K562 (cell line): Measurements from ENCODE around the gene SGK1. TPM values are rescaled to one million over a fixed set of nuclear protein-coding genes. Genes with fewer than 3 reads are reported as not detected.

Experiments
- ARID1B ChIP-seq: fragments of 450-650 bp; IDR thresholded peaks from 2 replicates; pipeline ENCODE4 v1.6.1; 2016; ENCODE audit warnings: antibody characterized with exemption, mild to moderate bottlenecking, inconsistent platforms
- CSDE1 ChIP-seq, 2 experiments: fragments of 450-650 bp; IDR thresholded peaks; 2 replicates each; pipeline ENCODE4 v1.6.1; 2016; ENCODE audit warnings: mild to moderate bottlenecking in 1 of 2
- DPF2 ChIP-seq: fragments of 450-650 bp; IDR thresholded peaks from 2 replicates; pipeline ENCODE4 v1.6.1; 2016
- E2F3 ChIP-seq: fragments of 250-450 bp; sonication (Bioruptor Pico); IDR thresholded peaks from 2 replicates; pipeline ENCODE4 v1.4.0; 2020; ENCODE audit warnings: mild to moderate bottlenecking
- FOXJ2 ChIP-seq: fragments of 200-800 bp; sonication (Bioruptor generic); IDR thresholded peaks from 2 replicates; pipeline ENCODE4 v1.6.1; 2016; ENCODE audit warnings: missing genetic modification characterization, missing compliant biosample characterization
- GMEB1 ChIP-seq: fragments of 250-450 bp; sonication (Bioruptor Pico); IDR thresholded peaks from 2 replicates; pipeline ENCODE4 v1.4.0; 2020; ENCODE audit warnings: mild to moderate bottlenecking
- HDAC3 ChIP-seq: fragments of 450-650 bp; IDR thresholded peaks from 2 replicates; pipeline ENCODE4 v1.6.1; 2018; ENCODE audit warnings: borderline replicate concordance, mild to moderate bottlenecking, moderate library complexity; ENCODE audit not compliant: partially characterized antibody
- KLF13 ChIP-seq: fragments of 450-650 bp; IDR thresholded peaks from 2 replicates; pipeline ENCODE4 v1.6.1; 2016; ENCODE audit warnings: missing genetic modification characterization, low read depth, mild to moderate bottlenecking, missing compliant biosample characterization, moderate library complexity, borderline replicate concordance
- MEF2D ChIP-seq: conservative IDR thresholded peaks from 2 replicates; pipeline ENCODE4 v1.6.1; 2016; ENCODE audit warnings: low read depth, missing genetic modification characterization, missing compliant biosample characterization
- MXI1 ChIP-seq: IDR thresholded peaks from 2 replicates; pipeline ENCODE4 v1.6.1; 2011; ENCODE audit warnings: low read depth, mild to moderate bottlenecking, improper control_type of control experiment, low read length
- PTRF ChIP-seq: fragments of 450-650 bp; IDR thresholded peaks from 2 replicates; pipeline ENCODE4 v1.6.1; 2016; ENCODE audit warnings: mild to moderate bottlenecking, missing genetic modification characterization, missing compliant biosample characterization
- ZNF668 ChIP-seq: fragments of 250-450 bp; sonication (Bioruptor Pico); IDR thresholded peaks from 2 replicates; pipeline ENCODE4 v1.8.0; 2022; ENCODE audit warnings: mild to moderate bottlenecking, inconsistent platforms
- polyA plus RNA-seq, 8 experiments: library from polyadenylated mRNA; depleted of rRNA in 4 of 8; stranded (reverse) in 5 of 8; unstranded in 3 of 8; fragments of >200 nt; fragmentation: Nextera tagmentation in 2 of 8; fragmentation: Illumina TruSeq in 1 of 8; extraction: Ambion mirVana in 2 of 8; extraction: Trizol in 1 of 8; gene quantifications; 2 replicates each; pipeline versions ENCODE4 v1.2.1 to v1.2.3, GENCODE V29; 2011 to 2014; ENCODE audit warnings: inconsistent platforms in 1 of 8, missing spikeins in 1 of 8
- total RNA-seq, 7 experiments: library from RNA; depleted of rRNA in 6 of 7; stranded (reverse); fragments of >200 nt in 6 of 7; fragmentation: Illumina TruSeq in 2 of 7; extraction: Trizol in 2 of 7; gene quantifications; 2 replicates each; pipeline versions ENCODE4 v1.2.1 to v1.2.3, GENCODE V29; 2011 to 2021; ENCODE audit warnings: low replicate concordance in 1 of 7
- TF ChIP-seq, protein P1 (sequence below), 2 experiments: fragments of 450-650 bp in 1 of 2; sonication (generic) in 1 of 2; formaldehyde crosslinking; conservative IDR thresholded peaks; 2 replicates each; pipeline versions ENCODE4 v1.4.0 to v1.8.1; 2020 to 2022; ENCODE audit warnings: mild to moderate bottlenecking in 1 of 2, missing genetic modification reagents in 1 of 2
- TF ChIP-seq, protein P2 (sequence below): sonication (generic); formaldehyde crosslinking; IDR thresholded peaks from 2 replicates; pipeline ENCODE4 v1.8.1; 2023; ENCODE audit warnings: mild to moderate bottlenecking, missing genetic modification reagents
- TF ChIP-seq, protein P3 (sequence below): fragments of 250-450 bp; sonication (Bioruptor Pico); IDR thresholded peaks from 2 replicates; pipeline ENCODE4 v1.5.0; 2021; ENCODE audit warnings: mild to moderate bottlenecking, moderate library complexity
- TF ChIP-seq, protein P4 (sequence below): fragments of 450-650 bp; IDR thresholded peaks from 2 replicates; pipeline ENCODE4 v1.6.1; 2016; ENCODE audit warnings: low read depth, mild to moderate bottlenecking, moderate library complexity
- TF ChIP-seq, protein P5 (sequence below): sonication (generic); formaldehyde crosslinking; IDR thresholded peaks from 2 replicates; pipeline ENCODE4 v1.8.1; 2022; ENCODE audit warnings: missing genetic modification reagents

Gene SGK1
- total and polyA plus RNA-seq, 9 of the 15 experiments (the other 6 are each of a cell fraction or from before 2014, with no cell fraction given), result 3.5 to 7.2 (median 3.9) TPM

DNA sequence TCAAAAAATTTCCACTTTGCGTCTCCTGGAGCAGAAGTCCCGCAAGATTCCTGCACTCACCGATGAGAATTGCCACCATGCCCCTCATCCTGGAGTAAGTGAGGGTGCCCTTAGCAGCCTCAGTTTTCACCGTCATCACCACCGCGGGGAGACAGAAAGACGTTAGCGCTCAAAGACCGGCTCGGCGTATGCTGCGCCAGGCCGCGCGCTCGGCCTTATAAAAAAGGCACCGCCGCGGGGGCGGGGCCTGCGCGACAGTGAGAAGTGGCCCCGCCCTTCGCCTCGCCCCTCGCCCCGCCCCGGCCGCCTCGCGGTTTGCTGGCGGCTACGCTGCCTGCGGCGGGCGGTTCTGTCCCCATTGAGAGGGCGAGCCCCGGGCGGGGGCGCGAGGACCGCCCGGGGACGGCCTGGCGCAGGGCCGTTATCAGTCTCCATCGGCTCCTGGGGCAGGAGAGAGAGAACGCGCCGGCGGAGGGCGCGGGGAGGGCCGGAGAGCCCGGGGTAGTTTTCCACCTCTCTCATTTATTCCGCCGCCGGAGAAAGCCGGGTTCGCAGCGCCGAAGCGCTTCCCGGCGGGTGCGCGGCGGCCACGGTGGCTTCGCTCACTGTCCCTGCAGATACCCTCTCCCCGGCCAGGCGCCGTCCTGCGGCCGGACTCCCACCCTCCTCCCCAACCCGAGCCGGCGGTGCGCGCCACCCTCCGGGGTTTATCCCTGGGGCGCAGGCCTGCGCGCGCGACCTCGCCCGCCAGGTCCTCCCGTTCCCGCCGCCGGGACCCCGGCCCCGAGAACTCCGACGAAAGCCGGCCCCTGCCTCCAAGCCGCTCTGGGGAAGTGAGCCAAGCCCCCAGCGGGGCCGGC is 143.0 kb downstream of the SGK1 start (continued):
- TF ChIP-seq PTRF (tag), result no peak
- TF ChIP-seq, protein P1, sequence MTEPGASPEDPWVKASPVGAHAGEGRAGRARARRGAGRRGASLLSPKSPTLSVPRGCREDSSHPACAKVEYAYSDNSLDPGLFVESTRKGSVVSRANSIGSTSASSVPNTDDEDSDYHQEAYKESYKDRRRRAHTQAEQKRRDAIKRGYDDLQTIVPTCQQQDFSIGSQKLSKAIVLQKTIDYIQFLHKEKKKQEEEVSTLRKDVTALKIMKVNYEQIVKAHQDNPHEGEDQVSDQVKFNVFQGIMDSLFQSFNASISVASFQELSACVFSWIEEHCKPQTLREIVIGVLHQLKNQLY (CRISPR knock-in tag; conservative IDR thresholded peaks at IDR 0.05), result no peak
- TF ChIP-seq MXI1, result no peak
- 0 out of 2 replicates have a peak, but pooled peaks have one; percentile 70 for TF ChIP-seq E2F3 (CRISPR knock-in tag)
- no peak for TF ChIP-seq ZNF668 (CRISPR knock-in tag)
- no peak for TF ChIP-seq KLF13
- TF ChIP-seq, protein P2, sequence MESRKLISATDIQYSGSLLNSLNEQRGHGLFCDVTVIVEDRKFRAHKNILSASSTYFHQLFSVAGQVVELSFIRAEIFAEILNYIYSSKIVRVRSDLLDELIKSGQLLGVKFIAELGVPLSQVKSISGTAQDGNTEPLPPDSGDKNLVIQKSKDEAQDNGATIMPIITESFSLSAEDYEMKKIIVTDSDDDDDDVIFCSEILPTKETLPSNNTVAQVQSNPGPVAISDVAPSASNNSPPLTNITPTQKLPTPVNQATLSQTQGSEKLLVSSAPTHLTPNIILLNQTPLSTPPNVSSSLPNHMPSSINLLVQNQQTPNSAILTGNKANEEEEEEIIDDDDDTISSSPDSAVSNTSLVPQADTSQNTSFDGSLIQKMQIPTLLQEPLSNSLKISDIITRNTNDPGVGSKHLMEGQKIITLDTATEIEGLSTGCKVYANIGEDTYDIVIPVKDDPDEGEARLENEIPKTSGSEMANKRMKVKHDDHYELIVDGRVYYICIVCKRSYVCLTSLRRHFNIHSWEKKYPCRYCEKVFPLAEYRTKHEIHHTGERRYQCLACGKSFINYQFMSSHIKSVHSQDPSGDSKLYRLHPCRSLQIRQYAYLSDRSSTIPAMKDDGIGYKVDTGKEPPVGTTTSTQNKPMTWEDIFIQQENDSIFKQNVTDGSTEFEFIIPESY, result no peak
- peak; percentile 70 for TF ChIP-seq GMEB1 (CRISPR knock-in tag)
- TF ChIP-seq, protein P3, sequence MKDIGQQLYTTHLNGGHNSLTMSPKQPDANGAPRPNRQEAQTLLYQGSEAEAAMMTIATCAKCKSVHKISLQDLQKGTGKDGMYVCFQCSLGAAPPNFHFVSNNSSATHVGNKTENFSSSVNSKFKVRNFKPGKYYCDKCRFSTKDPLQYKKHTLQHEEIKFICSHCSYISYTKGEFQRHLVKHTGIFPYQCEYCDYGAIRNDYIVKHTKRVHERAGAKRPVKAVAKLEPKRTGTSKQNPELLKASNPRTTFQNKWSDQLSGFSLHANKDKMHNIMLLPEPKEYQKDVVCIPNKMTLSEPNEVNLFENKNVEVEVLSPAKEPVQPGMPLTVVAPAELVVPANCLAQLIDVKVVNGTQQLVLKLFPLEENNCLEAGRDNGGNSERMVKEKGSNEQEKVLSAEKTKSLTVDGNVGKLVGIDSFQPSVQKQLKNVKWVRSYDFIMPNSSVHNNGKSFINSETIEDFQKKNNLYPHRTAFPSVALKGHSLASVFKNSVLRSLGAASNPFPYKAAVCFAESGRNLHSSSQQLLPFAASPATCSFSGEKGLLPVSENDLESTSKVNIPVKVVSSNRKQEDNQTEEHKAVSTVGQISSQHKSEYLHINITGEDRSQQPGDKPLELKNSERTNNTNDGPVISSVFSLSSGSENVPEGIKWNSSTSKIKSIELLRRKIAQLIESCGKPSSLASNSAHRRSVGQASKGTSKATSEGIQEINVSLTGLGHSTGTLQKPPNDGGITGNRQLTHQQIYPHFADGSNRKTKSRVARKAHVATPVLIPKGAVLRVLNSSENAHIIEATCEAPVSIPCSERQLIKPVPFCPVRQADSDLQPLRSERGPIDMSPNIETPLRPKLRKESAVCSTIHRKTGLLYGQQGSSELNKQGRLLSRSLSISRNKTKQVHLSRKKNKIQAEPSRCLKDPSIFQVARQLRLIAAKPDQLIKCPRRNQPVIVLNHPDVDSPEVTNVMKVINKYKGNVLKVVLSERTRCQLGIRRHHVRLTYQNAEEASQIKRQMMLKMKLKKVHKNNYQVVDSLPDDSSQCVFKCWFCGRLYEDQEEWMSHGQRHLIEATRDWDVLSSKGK (CRISPR knock-in tag), result no peak
- peak; percentile 12; the same call in 1 of the 2 replicates for TF ChIP-seq DPF2
- TF ChIP-seq, protein P4, sequence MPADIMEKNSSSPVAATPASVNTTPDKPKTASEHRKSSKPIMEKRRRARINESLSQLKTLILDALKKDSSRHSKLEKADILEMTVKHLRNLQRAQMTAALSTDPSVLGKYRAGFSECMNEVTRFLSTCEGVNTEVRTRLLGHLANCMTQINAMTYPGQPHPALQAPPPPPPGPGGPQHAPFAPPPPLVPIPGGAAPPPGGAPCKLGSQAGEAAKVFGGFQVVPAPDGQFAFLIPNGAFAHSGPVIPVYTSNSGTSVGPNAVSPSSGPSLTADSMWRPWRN, result no peak
- no peak for TF ChIP-seq CSDE1 (IDR thresholded peaks at IDR 0.05)
- 0 out of 2 replicates have a peak, but pooled peaks have one; percentile 48 for TF ChIP-seq FOXJ2
- TF ChIP-seq HDAC3, result no peak
- TF ChIP-seq, protein P5, sequence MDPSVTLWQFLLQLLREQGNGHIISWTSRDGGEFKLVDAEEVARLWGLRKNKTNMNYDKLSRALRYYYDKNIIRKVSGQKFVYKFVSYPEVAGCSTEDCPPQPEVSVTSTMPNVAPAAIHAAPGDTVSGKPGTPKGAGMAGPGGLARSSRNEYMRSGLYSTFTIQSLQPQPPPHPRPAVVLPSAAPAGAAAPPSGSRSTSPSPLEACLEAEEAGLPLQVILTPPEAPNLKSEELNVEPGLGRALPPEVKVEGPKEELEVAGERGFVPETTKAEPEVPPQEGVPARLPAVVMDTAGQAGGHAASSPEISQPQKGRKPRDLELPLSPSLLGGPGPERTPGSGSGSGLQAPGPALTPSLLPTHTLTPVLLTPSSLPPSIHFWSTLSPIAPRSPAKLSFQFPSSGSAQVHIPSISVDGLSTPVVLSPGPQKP (CRISPR knock-in tag), result no peak
- TF ChIP-seq ARID1B, result peak; percentile 26; the same call in 1 of the 2 replicates
- TF ChIP-seq MEF2D (tag), result no peak
